H1 (cell line): ENCODE results near the gene NFATC4. TPM values are rescaled to one million over a fixed set of nuclear protein-coding genes. Genes with fewer than 3 reads are reported as not detected.

ENCODE experiments used
- CTCF ChIA-PET: fragments of 300-600 bp; sonication (Branson Sonifier 250); formaldehyde crosslinking; loops from one replicate; lab custom pipeline; 2021; ENCODE audit not compliant: partially characterized antibody; lab: Charles Lee
- POLR2A ChIA-PET: fragments of 300-600 bp; sonication (Branson Sonifier 250); formaldehyde crosslinking; loops from one replicate; lab custom pipeline; 2021; ENCODE audit warnings: inconsistent platforms; ENCODE audit not compliant: partially characterized antibody; lab: Charles Lee
- DNase-seq, 2 experiments: peaks; one replicate each; pipeline versions ENCODE4 v3.0.0 to v3.0.0-alpha.2; 2010 to 2022; ENCODE audit warnings: low spot score in 2 of 2, low read depth in 1 of 2, mixed read lengths in 1 of 2
- FAIRE-seq: peaks from 2 replicates; lab custom pipeline; 2011; peaks lifted over from hg19 to GRCh38; lab: Jason Lieb, UNC
- H2AFZ ChIP-seq: 2 replicates; pipeline ENCODE4 v1.8.1; 2012; ENCODE audit warnings: low read length, inconsistent platforms
- H2AK5ac ChIP-seq: 2 replicates; pipeline ENCODE4 v1.6.1; 2013; ENCODE audit warnings: low read depth, low read length
- H2BK120ac ChIP-seq: replicated peaks from 2 replicates; pipeline ENCODE3; 2013; ENCODE audit warnings: low read depth, low read length, inconsistent platforms
- H2BK12ac ChIP-seq: 2 replicates; pipeline ENCODE4 v1.6.1; 2013; ENCODE audit warnings: low read depth, low read length
- H2BK15ac ChIP-seq: 2 replicates; pipeline ENCODE4 v1.6.1; 2013; ENCODE audit warnings: low read length
- H2BK20ac ChIP-seq: 2 replicates; pipeline ENCODE4 v1.6.1; 2013; ENCODE audit warnings: low read length
- H2BK5ac ChIP-seq: 2 replicates; pipeline ENCODE4 v1.6.1; 2013; ENCODE audit warnings: low read depth, low read length
- H3K14ac ChIP-seq: 2 replicates; pipeline ENCODE4 v1.6.1; 2013; ENCODE audit warnings: inconsistent platforms; ENCODE audit not compliant: insufficient read length
- H3K18ac ChIP-seq: 2 replicates; pipeline ENCODE4 v1.6.1; 2013; ENCODE audit warnings: low read length; ENCODE audit errors: extremely low read depth
- H3K23ac ChIP-seq: 2 replicates; pipeline ENCODE4 v1.6.1; 2013; ENCODE audit warnings: inconsistent platforms; ENCODE audit not compliant: insufficient read length
- H3K23me2 ChIP-seq: 2 replicates; pipeline ENCODE4 v1.6.1; 2013; ENCODE audit warnings: low read depth, low read length
- H3K27ac ChIP-seq: 2 replicates; pipeline ENCODE4 v1.6.1; 2011; ENCODE audit warnings: low read depth, low read length, inconsistent platforms
- H3K27me3 ChIP-seq, 4 experiments: replicated peaks in 1 of 4; 1 replicate in 1 of 4; 2 replicates in 3 of 4; pipeline versions ENCODE4 v1.6.1 to v1.8.1; 2011 to 2013; ENCODE audit warnings: low read length in 3 of 4, mild to moderate bottlenecking in 3 of 4, inconsistent platforms in 2 of 4, mixed read lengths in 2 of 4, moderate library complexity in 1 of 4; ENCODE audit not compliant: control insufficient read depth in 3 of 4, insufficient read depth in 3 of 4; ENCODE audit errors: extremely low read depth in 1 of 4
- H3K36me3 ChIP-seq, 4 experiments: 2 replicates each; pipeline versions ENCODE4 v1.6.1 to v1.8.1; 2011 to 2013; ENCODE audit warnings: mild to moderate bottlenecking in 4 of 4, low read length in 3 of 4, moderate library complexity in 2 of 4, control low read depth in 1 of 4, inconsistent platforms in 1 of 4; ENCODE audit not compliant: insufficient read depth in 4 of 4, control insufficient read depth in 2 of 4
- H3K4ac ChIP-seq: replicated peaks from 2 replicates; pipeline ENCODE3; 2013; ENCODE audit warnings: low read length, low read depth, mixed read lengths, inconsistent platforms; ENCODE audit not compliant: insufficient read length
- H3K4me1 ChIP-seq, 4 experiments: replicated peaks in 1 of 4; 1 replicate in 1 of 4; 2 replicates in 3 of 4; pipeline versions ENCODE4 v1.6.1 to v1.8.1; 2011 to 2013; ENCODE audit warnings: low read length in 3 of 4, inconsistent platforms in 2 of 4, mixed read lengths in 1 of 4; ENCODE audit not compliant: insufficient read depth in 4 of 4, control insufficient read depth in 3 of 4
- H3K4me2 ChIP-seq, 2 experiments: 2 replicates each; pipeline versions ENCODE4 v1.6.1 to v1.8.1; 2011 to 2013; ENCODE audit warnings: low read depth in 2 of 2, low read length in 2 of 2, control low read depth in 1 of 2, inconsistent platforms in 1 of 2, mild to moderate bottlenecking in 1 of 2; ENCODE audit not compliant: insufficient read depth in 1 of 2
- H3K4me3 ChIP-seq, 4 experiments: fragments of 200-600, 300-600 bp in 1 of 4; sonication (generic), shearing (Covaris generic), sonication (Bioruptor Twin) in 1 of 4; 2 replicates each; pipeline versions ENCODE4 v1.5.1 to v1.8.1; 2011 to 2016; ENCODE audit warnings: low read length in 4 of 4, low read depth in 3 of 4, control low read depth in 2 of 4, inconsistent platforms in 2 of 4, mild to moderate bottlenecking in 2 of 4, mixed read lengths in 1 of 4, moderate library complexity in 1 of 4; ENCODE audit not compliant: insufficient read depth in 2 of 4; ENCODE audit errors: extremely low read depth in 1 of 4
- H3K56ac ChIP-seq: replicated peaks from 2 replicates; pipeline ENCODE3; 2013; ENCODE audit warnings: low read depth, mild to moderate bottlenecking, mixed read lengths, low read length, inconsistent platforms; ENCODE audit not compliant: insufficient read length
- H3K79me1 ChIP-seq: 2 replicates; pipeline ENCODE4 v1.6.1; 2013; ENCODE audit warnings: low read depth, low read length, control low read depth
- H3K79me2 ChIP-seq, 2 experiments: 2 replicates each; pipeline versions ENCODE4 v1.6.1 to v1.8.1; 2012 to 2013; ENCODE audit warnings: low read length in 2 of 2, mild to moderate bottlenecking in 2 of 2, inconsistent platforms in 1 of 2; ENCODE audit not compliant: insufficient read depth in 2 of 2, control insufficient read depth in 1 of 2
- H3K9ac ChIP-seq, 4 experiments: replicated peaks in 1 of 4; 1 replicate in 1 of 4; 2 replicates in 3 of 4; pipeline versions ENCODE4 v1.6.1 to v1.8.1; 2011 to 2013; ENCODE audit warnings: low read depth in 3 of 4, low read length in 3 of 4, control low read depth in 2 of 4, mild to moderate bottlenecking in 2 of 4, moderate library complexity in 2 of 4, inconsistent platforms in 1 of 4; ENCODE audit errors: extremely low read depth in 1 of 4
- H3K9me3 ChIP-seq, 2 experiments: 2 replicates each; pipeline versions ENCODE4 v1.6.1 to v1.8.1; 2012 to 2013; ENCODE audit warnings: mild to moderate bottlenecking in 2 of 2, moderate library complexity in 2 of 2, control low read depth in 1 of 2, inconsistent platforms in 1 of 2, low read depth in 1 of 2, low read length in 1 of 2, mixed read lengths in 1 of 2; ENCODE audit not compliant: insufficient read depth in 2 of 2
- H4K20me1 ChIP-seq, 2 experiments: replicated peaks in 1 of 2; 2 replicates each; pipeline versions ENCODE3 to v1.8.1; 2011 to 2013; ENCODE audit warnings: inconsistent platforms in 2 of 2, low read length in 2 of 2, mild to moderate bottlenecking in 1 of 2; ENCODE audit not compliant: insufficient read depth in 2 of 2, control insufficient read depth in 1 of 2
- H4K5ac ChIP-seq: 2 replicates; pipeline ENCODE4 v1.6.1; 2013; ENCODE audit warnings: low read length, low read depth, mixed read lengths, inconsistent platforms; ENCODE audit not compliant: insufficient read length
- H4K8ac ChIP-seq: 2 replicates; pipeline ENCODE4 v1.8.0; 2013; ENCODE audit warnings: mild to moderate bottlenecking, moderate library complexity, low read length, inconsistent platforms; ENCODE audit not compliant: insufficient read depth; ENCODE audit errors: extremely low read depth
- H4K91ac ChIP-seq: replicated peaks from 2 replicates; pipeline ENCODE3; 2013; ENCODE audit warnings: low read length, mixed read lengths, inconsistent platforms; ENCODE audit not compliant: insufficient read length
- CTBP2 ChIP-seq: IDR thresholded peaks from 2 replicates; pipeline ENCODE4 v1.7.0; 2011; ENCODE audit warnings: borderline replicate concordance, mild to moderate bottlenecking, moderate library complexity, mixed read lengths, low read length; ENCODE audit not compliant: insufficient read depth, insufficient read length
- CTCF ChIP-seq, 3 experiments: IDR thresholded peaks; 1 replicate in 2 of 3; 2 replicates in 1 of 3; pipeline versions ENCODE4 v1.5.1 to v1.6.1; 2011; ENCODE audit warnings: low read length in 3 of 3, mild to moderate bottlenecking in 3 of 3, inconsistent platforms in 2 of 3, low read depth in 1 of 3, moderate library complexity in 1 of 3; ENCODE audit not compliant: insufficient read depth in 1 of 3; ENCODE audit errors: control extremely low read depth in 1 of 3
- FOSL1 ChIP-seq: IDR thresholded peaks from 2 replicates; pipeline ENCODE4 v1.6.1; 2011; ENCODE audit warnings: mild to moderate bottlenecking, low read depth, low read length, moderate library complexity; ENCODE audit not compliant: insufficient read depth
- NRF1 ChIP-seq: IDR thresholded peaks from 2 replicates; pipeline ENCODE4 v1.6.1; 2011; ENCODE audit warnings: mild to moderate bottlenecking, low read depth, low read length, improper control_type of control experiment
- PHF8 ChIP-seq: fragments of 200-600 bp; sonication (generic); conservative IDR thresholded peaks from 2 replicates; pipeline ENCODE4 v1.7.1; 2012; ENCODE audit warnings: low read depth, mild to moderate bottlenecking, inconsistent platforms, low read length, moderate library complexity
- POLR2A ChIP-seq, 2 experiments: IDR thresholded peaks; 1 replicate in 1 of 2; 2 replicates in 1 of 2; pipeline ENCODE4 v1.6.1; 2011; ENCODE audit warnings: low read depth in 2 of 2, low read length in 2 of 2, mild to moderate bottlenecking in 2 of 2; ENCODE audit errors: control extremely low read depth in 1 of 2
- RBBP5 ChIP-seq: IDR thresholded peaks from 2 replicates; pipeline ENCODE4 v1.7.1; 2012; ENCODE audit warnings: low read depth, mild to moderate bottlenecking, inconsistent platforms, low read length, moderate library complexity, borderline replicate concordance
- SAP30 ChIP-seq: fragments of 300-600 bp; sonication (generic); IDR thresholded peaks from 2 replicates; pipeline ENCODE4 v1.7.1; 2012; ENCODE audit warnings: low read length, moderate library complexity, mild to moderate bottlenecking, inconsistent platforms; ENCODE audit not compliant: insufficient read depth, insufficient replicate concordance
- SIRT6 ChIP-seq: IDR thresholded peaks from one replicate; pipeline ENCODE4 v1.7.1; 2012; ENCODE audit warnings: low read length, inconsistent platforms
- SP1 ChIP-seq: IDR thresholded peaks from 2 replicates; pipeline ENCODE4 v1.6.1; 2011; ENCODE audit warnings: low read depth, low read length
- SRF ChIP-seq: IDR thresholded peaks from 2 replicates; pipeline ENCODE4 v1.6.1; 2011; ENCODE audit warnings: mild to moderate bottlenecking, low read depth, low read length, moderate library complexity
- WGBS, 2 experiments: shearing (Covaris generic) in 1 of 2; methylation state at CpG; one replicate each; pipeline versions ENCODE4 v1.1.6 to v1.1.7; 2013 to 2015; ENCODE audit warnings: low lambda C conversion rate in 2 of 2, mixed read lengths in 2 of 2, inconsistent platforms in 1 of 2, low coverage in 1 of 2, missing lambda C conversion rate in 1 of 2; ENCODE audit not compliant: insufficient replicate concordance in 2 of 2, insufficient coverage in 1 of 2, insufficient read length in 1 of 2; ENCODE audit errors: extremely low coverage in 1 of 2, missing lambda C conversion rate in 1 of 2; 5-methylcytosine and 5-hydroxymethylcytosine counted together
- polyA plus RNA-seq, 7 experiments: library from polyadenylated mRNA; depleted of rRNA in 3 of 7; stranded (reverse) in 5 of 7; unstranded in 2 of 7; fragments of >200 nt in 5 of 7; fragments of 200-250 nt in 2 of 7; gene quantifications; 1 replicate in 5 of 7; 2 replicates in 1 of 7; 4 replicates in 1 of 7; pipeline versions ENCODE4 v1.2.1 to v1.2.3, GENCODE V29; 2011 to 2013; ENCODE audit warnings: missing spikeins in 2 of 7, mixed read lengths in 2 of 7
- total RNA-seq: library from RNA; stranded (reverse); fragmentation: NEBNext Ultra II Directional; extraction: Animal tissue kit (Norgen Biotek cat#: 25700); gene quantifications from 2 replicates; pipeline ENCODE4 v1.2.1, GENCODE V29; 2021

NFATC4 gene
- total and polyA plus RNA-seq, 2 of the 8 experiments (the other 6 are each of a cell fraction or from before 2014, with no cell fraction given): 47.3 to 50.3 TPM

GRCh38 chr14:24364841-24365240 is 3.1 kb upstream of the NFATC4 start:
- peaks cover 16% of the 10 kb centered on the region for H3K23me2 ChIP-seq
- H3K27ac ChIP-seq: no peak overlapping the region
- POLR2A ChIA-PET: no interaction called here
- CTCF ChIA-PET: interaction anchor here (0.8 to 2.3 kb wide), 24 partner anchors 9 to 77 kb away, joined by 3 to 94 read pairs (median 11); partner anchors contain the start of genes ADCY4, CBLN3, KHNYN and RIPK3
- H3K4me2 ChIP-seq: no peak overlapping the region; a peak in 1 of 4 replicates
- H2BK20ac ChIP-seq: no peak overlapping the region
- H3K18ac ChIP-seq: no peak overlapping the region
- no peak overlapping the region for H4K8ac ChIP-seq
- no peak overlapping the region for H2BK15ac ChIP-seq
- H2BK12ac ChIP-seq: no peak overlapping the region
- H3K4ac ChIP-seq: no peak overlapping the region
- DNase-seq (no peak), FAIRE-seq (no peak)
- H3K56ac ChIP-seq: no peak overlapping the region
- H3K79me1 ChIP-seq: no peaks in the 10 kb centered on the region; the same call in 1 of the 2 replicates
- no peak overlapping the region for H3K4me3 ChIP-seq
- H2AK5ac ChIP-seq: no peak overlapping the region
- peaks cover 0 to 10% (median 6%) of the 10 kb centered on the region in 4 experiments; a peak in 5 of 7 replicates for H3K4me1 ChIP-seq
- peaks cover 0 to 8% (median 2%) of the 10 kb centered on the region in 4 experiments; a peak in 4 of 7 replicates for H3K27me3 ChIP-seq
- H3K9ac ChIP-seq: no peak overlapping the region
- no peaks in the 10 kb centered on the region for H3K79me2 ChIP-seq
- no peak overlapping the region for H3K14ac ChIP-seq
- H3K23ac ChIP-seq: no peak overlapping the region
- 90% methylated on average over 1 of the region's 1 CpG; no CpG with 5 or more reads in 1 of the 2 experiments for WGBS, 2 experiments
- H3K36me3 ChIP-seq: no peaks in the 10 kb centered on the region
- H4K91ac ChIP-seq: no peak overlapping the region
- H2AFZ ChIP-seq: no peak overlapping the region
- H2BK5ac ChIP-seq: no peak overlapping the region
- no peak overlapping the region for H4K5ac ChIP-seq
- H2BK120ac ChIP-seq: no peak overlapping the region
- no peaks in the 10 kb centered on the region for H3K9me3 ChIP-seq
- no peaks in the 10 kb centered on the region for H4K20me1 ChIP-seq
- no peak for TF ChIP-seq CTCF (IDR thresholded peaks at IDR 0.05; ENCODE audit: control extremely low read depth in 1 of 3, insufficient read depth in 1 of 3, low read depth in 1 of 3, low read length in 3 of 3)
- no peak for TF ChIP-seq CTBP2
- no peak for TF ChIP-seq SIRT6
- TF ChIP-seq RBBP5: no peak
- TF ChIP-seq SP1: no peak
- TF ChIP-seq PHF8: no peak
- TF ChIP-seq NRF1: no peak
- TF ChIP-seq SAP30: no peak
- no peak for TF ChIP-seq FOSL1
- TF ChIP-seq SRF: no peak
- no peak for TF ChIP-seq POLR2A (IDR thresholded peaks at IDR 0.05; ENCODE audit: control extremely low read depth in 1 of 2, low read depth in 2 of 2, low read length in 2 of 2)
